Stomach smooth muscle (tissue), 2 donors: ENCODE measurements around the gene TMEM119.
"Not testable (repeated sequence)": the region's sequence is repeated elsewhere in the genome, so short reads cannot be mapped to it uniquely, and the experiment has no call there.

Source experiments
- H3K27ac ChIP-seq: one replicate; pipeline ENCODE4 v1.7.0; 2013; ENCODE audit warnings: mild to moderate bottlenecking, low read length, inconsistent platforms
- H3K27me3 ChIP-seq, 2 donors: one replicate each; pipeline ENCODE4 v1.7.0; 2013; ENCODE audit warnings: low read length in 2 of 2; ENCODE audit not compliant: insufficient read depth in 2 of 2, control insufficient read depth in 1 of 2
- H3K36me3 ChIP-seq, 2 donors: one replicate each; pipeline ENCODE4 v1.7.0; 2013; ENCODE audit warnings: low read length in 2 of 2; ENCODE audit not compliant: control insufficient read depth in 2 of 2, insufficient read depth in 2 of 2
- H3K4me1 ChIP-seq: one replicate; pipeline ENCODE4 v1.7.0; 2013; ENCODE audit warnings: low read length; ENCODE audit not compliant: control insufficient read depth, insufficient read depth
- H3K4me3 ChIP-seq, 2 donors: one replicate each; pipeline ENCODE4 v1.7.0; 2013; ENCODE audit warnings: low read length in 2 of 2
- H3K9ac ChIP-seq, 2 donors: one replicate each; pipeline ENCODE4 v1.7.0; 2013; ENCODE audit warnings: low read length in 2 of 2, mild to moderate bottlenecking in 1 of 2
- H3K9me3 ChIP-seq, 2 donors: one replicate each; pipeline ENCODE4 v1.7.0; 2013; ENCODE audit warnings: low read length in 2 of 2; ENCODE audit not compliant: control insufficient read depth in 2 of 2
- donor health status: healthy.
- donor health status: Pancreatic carcinoma.

Gene TMEM119

GRCh38 chr12:108560752-108561719 lies 36.8 kb downstream of the TMEM119 start, which contains the start of gene SART3:
Gene SART3, minus strand, starts transcription at chr12:108561173. Its CDS starts 19 bp downstream, at chr12:108561154.
- peak within 1 kb of the TSS; percentile 98 to 99 for H3K9ac ChIP-seq
- H3K4me3 ChIP-seq, result peak within 1 kb of the TSS; percentile 100
- peak within 1 kb of the TSS; percentile 91 for H3K27ac ChIP-seq
- H3K36me3 ChIP-seq, result peaks cover 15 to 19% of the 10 kb centered on the region in 2 donors
- H3K9me3 ChIP-seq, result no peaks in the 10 kb centered on the region
- H3K27me3 ChIP-seq, result no peaks in the 10 kb centered on the region
- peaks cover 54% of the 10 kb centered on the region for H3K4me1 ChIP-seq

GRCh38 chr12:108560321-108560721 lies 37.6 kb downstream of the TMEM119 start:
- peaks cover 50% of the 10 kb centered on the region for H3K4me1 ChIP-seq

GRCh38 chr12:108559748-108560147 lies 38.1 kb downstream of the TMEM119 start:
- peak overlapping the region; percentile 43 to 98 for H3K9ac ChIP-seq
- H3K4me3 ChIP-seq, result peak overlapping the region; percentile 100
- H3K36me3 ChIP-seq, result peaks cover 8% of the 10 kb centered on the region in 2 donors
- H3K27me3 ChIP-seq, result no peaks in the 10 kb centered on the region
- peaks cover 50% of the 10 kb centered on the region for H3K4me1 ChIP-seq
- H3K27ac ChIP-seq, result no peak overlapping the region
- no peaks in the 10 kb centered on the region for H3K9me3 ChIP-seq

More at GRCh38 chr12:108560321-108560721, 37.6 kb downstream of the TMEM119 start:
- Histone ChIP-seq H3K27me3 (no peaks in the 10 kb centered on the region), H3K27ac (peak overlapping the region; percentile 91), H3K36me3 (peaks cover 12 to 13% of the 10 kb centered on the region in 2 donors), H3K4me3 (peak overlapping the region; percentile 100), H3K9me3 (no peaks in the 10 kb centered on the region), H3K9ac (peak overlapping the region; percentile 98 to 99)

GRCh38 chr12:108559007-108559655 lies 38.8 kb downstream of the TMEM119 start:
- Histone ChIP-seq H3K27ac (no peak overlapping the region), H3K36me3 (peaks cover 2 to 3% of the 10 kb centered on the region in 2 donors), H3K4me1 (peaks cover 47% of the 10 kb centered on the region), H3K4me3 (peak overlapping the region in 1 of 2 donors; percentile 100), H3K27me3 (no peaks in the 10 kb centered on the region), H3K9me3 (no peaks in the 10 kb centered on the region), H3K9ac (no peak overlapping the region)

GRCh38 chr12:108555383-108555782 lies 42.5 kb downstream of the TMEM119 start:
- not testable (repeated sequence) for H3K27me3 ChIP-seq, H3K9ac ChIP-seq, H3K9me3 ChIP-seq, H3K27ac ChIP-seq, H3K4me3 ChIP-seq, H3K36me3 ChIP-seq
- peaks cover 31% of the 10 kb centered on the region for H3K4me1 ChIP-seq

- Histone ChIP-seq H3K9ac (no peak overlapping the region), H3K27ac (no peak overlapping the region), H3K27me3 (no peaks in the 10 kb centered on the region), H3K9me3 (no peaks in the 10 kb centered on the region), H3K4me3 (no peak overlapping the region), H3K4me1 (peaks cover 17% of the 10 kb centered on the region), H3K36me3 (peaks cover 2 to 6% of the 10 kb centered on the region in 2 donors)
Observed at GRCh38 chr12:108553799-108554198, 44.1 kb downstream of the TMEM119 start.

GRCh38 chr12:108551535-108551934 lies 46.3 kb downstream of the TMEM119 start:
- H3K27ac ChIP-seq, result no peak overlapping the region
- H3K36me3 ChIP-seq, result peaks cover 13 to 15% of the 10 kb centered on the region in 2 donors
- no peak overlapping the region for H3K4me3 ChIP-seq
- H3K4me1 ChIP-seq, result no peaks in the 10 kb centered on the region
- no peaks in the 10 kb centered on the region for H3K9me3 ChIP-seq
- H3K9ac ChIP-seq, result no peak overlapping the region
- no peaks in the 10 kb centered on the region for H3K27me3 ChIP-seq

- H3K9me3 ChIP-seq, result no peaks in the 10 kb centered on the region
- no peak overlapping the region for H3K27ac ChIP-seq
- H3K4me1 ChIP-seq, result no peaks in the 10 kb centered on the region
- no peaks in the 10 kb centered on the region for H3K27me3 ChIP-seq
- no peak overlapping the region for H3K4me3 ChIP-seq
- H3K36me3 ChIP-seq, result peaks cover 23 to 30% of the 10 kb centered on the region in 2 donors
- H3K9ac ChIP-seq, result no peak overlapping the region
Observed at GRCh38 chr12:108548954-108549521, 48.8 kb downstream of the TMEM119 start.

- Histone ChIP-seq H3K4me1 (no peaks in the 10 kb centered on the region), H3K27ac (no peak overlapping the region), H3K9me3 (no peaks in the 10 kb centered on the region), H3K27me3 (no peaks in the 10 kb centered on the region), H3K36me3 (peaks cover 31 to 41% of the 10 kb centered on the region in 2 donors), H3K4me3 (no peak overlapping the region), H3K9ac (no peak overlapping the region)
Observed at GRCh38 chr12:108547686-108548085, 50.2 kb downstream of the TMEM119 start.

- H3K9me3 ChIP-seq, result no peaks in the 10 kb centered on the region
- no peak overlapping the region for H3K27ac ChIP-seq
- H3K27me3 ChIP-seq, result no peaks in the 10 kb centered on the region
- H3K4me3 ChIP-seq, result no peak overlapping the region
- H3K36me3 ChIP-seq, result peaks cover 35 to 46% of the 10 kb centered on the region in 2 donors
- no peaks in the 10 kb centered on the region for H3K4me1 ChIP-seq
- H3K9ac ChIP-seq, result no peak overlapping the region
Observed at GRCh38 chr12:108543652-108544051, 54.2 kb downstream of the TMEM119 start.
